GM13977 (cell line): ENCODE measurements around the gene ACSM3.

Experiments used
- DNase-seq: peaks from one replicate; pipeline ENCODE4 v3.0.0; 2012; ENCODE audit warnings: low spot score
- in situ Hi-C: fragments of 300-500 bp; cut with MboI; formaldehyde crosslinking; loops from one replicate; pipeline ENCODE4 v1.12.0; 2022; ENCODE audit warnings: low sequenced_read_pairs, low pct_unique_long_range_greater_than_20kb, mixed read lengths, inconsistent platforms; ENCODE audit not compliant: unreplicated experiment
- TF ChIP-seq, protein P1 (sequence below): IDR thresholded peaks from 2 replicates; pipeline ENCODE4 v1.5.1; 2012; ENCODE audit warnings: mild to moderate bottlenecking, control low read depth; ENCODE audit not compliant: insufficient read depth; ENCODE audit errors: extremely low read depth, missing control alignments

ACSM3 gene

GRCh38 chr16:20812510-20812909 is 48.7 kb downstream of the ACSM3 start:
- TF ChIP-seq, protein P1, sequence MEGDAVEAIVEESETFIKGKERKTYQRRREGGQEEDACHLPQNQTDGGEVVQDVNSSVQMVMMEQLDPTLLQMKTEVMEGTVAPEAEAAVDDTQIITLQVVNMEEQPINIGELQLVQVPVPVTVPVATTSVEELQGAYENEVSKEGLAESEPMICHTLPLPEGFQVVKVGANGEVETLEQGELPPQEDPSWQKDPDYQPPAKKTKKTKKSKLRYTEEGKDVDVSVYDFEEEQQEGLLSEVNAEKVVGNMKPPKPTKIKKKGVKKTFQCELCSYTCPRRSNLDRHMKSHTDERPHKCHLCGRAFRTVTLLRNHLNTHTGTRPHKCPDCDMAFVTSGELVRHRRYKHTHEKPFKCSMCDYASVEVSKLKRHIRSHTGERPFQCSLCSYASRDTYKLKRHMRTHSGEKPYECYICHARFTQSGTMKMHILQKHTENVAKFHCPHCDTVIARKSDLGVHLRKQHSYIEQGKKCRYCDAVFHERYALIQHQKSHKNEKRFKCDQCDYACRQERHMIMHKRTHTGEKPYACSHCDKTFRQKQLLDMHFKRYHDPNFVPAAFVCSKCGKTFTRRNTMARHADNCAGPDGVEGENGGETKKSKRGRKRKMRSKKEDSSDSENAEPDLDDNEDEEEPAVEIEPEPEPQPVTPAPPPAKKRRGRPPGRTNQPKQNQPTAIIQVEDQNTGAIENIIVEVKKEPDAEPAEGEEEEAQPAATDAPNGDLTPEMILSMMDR: no peak
- no peak for DNase-seq
- in situ Hi-C loops: no loop called here

DNA sequence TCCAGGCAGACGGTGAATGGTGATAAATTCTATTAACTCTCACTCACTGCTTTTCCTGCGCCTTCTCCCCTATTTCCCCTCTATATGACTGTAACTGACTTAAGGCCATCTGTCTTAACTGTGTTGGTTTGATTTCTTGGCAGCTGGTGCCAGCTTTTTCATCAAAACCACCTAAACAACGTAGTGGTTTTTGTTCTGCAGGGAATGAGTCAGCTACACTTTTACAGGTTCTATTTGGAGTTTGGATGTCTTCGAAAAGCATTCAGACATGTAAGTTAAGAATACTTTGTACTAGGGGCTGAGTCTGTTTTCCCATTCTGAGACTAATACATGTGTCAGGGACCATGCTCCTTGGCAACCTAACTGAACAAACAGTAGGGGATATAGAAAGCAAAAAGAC is 51.0 kb downstream of the ACSM3 start:
- TF ChIP-seq, protein P1: no peak
- in situ Hi-C loops: no loop called here
- DNase-seq: no peak

DNA sequence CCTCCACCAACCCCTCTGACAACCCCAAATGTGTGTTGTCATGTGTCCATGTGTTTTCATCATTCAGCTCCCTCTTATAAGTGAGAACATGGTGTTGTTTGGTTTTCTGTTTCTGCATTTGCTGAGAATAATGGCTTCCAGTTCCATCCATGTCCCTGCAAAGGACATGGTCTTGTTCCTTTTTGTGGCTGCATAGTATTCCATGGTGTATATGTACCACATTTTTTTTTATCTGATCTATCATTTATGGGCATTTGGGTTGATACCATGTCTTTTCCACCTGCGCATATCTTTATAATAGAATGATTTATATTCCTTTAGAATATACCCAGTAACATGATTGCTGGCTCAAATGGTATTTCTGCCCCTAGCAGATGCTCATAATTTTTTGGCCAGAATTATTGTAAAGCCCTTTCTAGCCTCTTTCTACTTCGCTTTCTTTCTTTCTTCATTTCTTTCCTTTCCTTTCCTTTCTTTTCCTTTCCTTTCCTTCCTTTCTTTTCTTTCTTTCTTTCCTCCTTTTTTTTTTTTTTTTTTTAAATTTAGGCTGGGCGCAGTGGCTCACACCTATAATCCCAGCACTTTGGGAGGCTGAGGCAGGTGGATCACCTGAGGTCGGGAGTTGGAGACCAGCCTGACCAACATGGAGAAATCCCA is 55.2 kb downstream of the ACSM3 start:
- TF ChIP-seq, protein P1: no peak
- in situ Hi-C loops: no loop called here
- DNase-seq: no peak

DNA sequence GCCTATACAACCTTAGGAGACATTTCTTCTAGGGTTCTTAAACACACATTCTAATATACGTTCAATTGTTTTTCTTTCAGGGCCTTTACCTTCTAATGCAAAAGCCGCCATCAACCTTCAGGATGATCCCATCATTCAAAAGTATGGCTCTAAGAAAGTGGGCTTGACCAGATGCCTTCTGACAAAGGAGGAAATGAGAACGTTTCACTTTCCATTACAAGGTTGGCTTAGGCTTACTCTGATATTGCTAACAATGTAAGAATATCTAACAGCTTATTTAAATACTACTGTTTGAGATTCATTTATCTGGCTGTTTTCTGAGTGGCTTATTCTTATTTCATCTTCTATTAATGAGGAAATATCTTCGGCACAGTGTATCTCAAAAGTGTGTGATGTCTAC is 57.9 kb downstream of the ACSM3 start:
- in situ Hi-C loops: no loop called here
- DNase-seq: no peak

GRCh38 chr16:20822521-20823325 is 58.9 kb downstream of the ACSM3 start:
- TF ChIP-seq, protein P1: no peak
- DNase-seq: no peak
- in situ Hi-C loops: no loop called here

More for the DNA sequence above, 57.9 kb downstream of the ACSM3 start:
- TF ChIP-seq, protein P1: no peak

DNA sequence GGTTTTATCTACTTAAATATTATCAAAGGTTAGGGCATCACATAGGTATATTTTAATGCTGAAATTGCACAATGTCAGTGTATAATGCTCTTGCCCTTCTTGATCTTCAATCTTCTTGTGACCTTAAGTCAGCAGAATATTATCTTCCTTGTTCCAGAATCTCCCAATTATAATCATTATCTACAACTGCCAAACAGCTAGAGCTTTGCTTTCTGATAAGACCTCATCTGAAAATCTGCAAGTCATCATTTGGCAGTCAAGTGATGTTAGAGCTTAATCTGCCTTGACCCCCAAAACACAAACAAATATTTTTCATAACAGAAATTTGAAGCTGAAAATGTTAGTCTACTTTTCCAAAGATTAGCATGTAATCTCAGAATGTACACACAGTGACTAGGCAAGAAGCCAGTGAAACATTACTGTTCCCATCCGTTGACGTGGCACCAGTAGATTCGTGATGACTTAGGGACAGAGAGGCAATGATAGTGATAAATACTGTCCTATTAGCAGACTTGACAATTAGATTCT is 62.3 kb downstream of the ACSM3 start:
- in situ Hi-C loops: no loop called here
- DNase-seq: no peak
- TF ChIP-seq, protein P1: no peak
